ENCODE results near the gene ZNF555. TPM values are rescaled to one million over a fixed set of nuclear protein-coding genes. Genes with fewer than 3 reads are reported as not detected.

ZNF555 gene
- total and polyA plus RNA-seq, 9 of the 15 experiments (the other 6 are each of a cell fraction or from before 2014, with no cell fraction given), result 2.0 to 6.7 (median 5.4) TPM

GRCh38 chr19:2815923-2816322 is 25.4 kb upstream of the ZNF555 start:
- in situ Hi-C loops (cut with MboI), result no loop called here
- DNase-seq (ENCODE audit: extremely low read depth in 1 of 4, low spot score in 3 of 4) (no peak), ATAC-seq (no peak), FAIRE-seq (no peak)
- H3K9ac ChIP-seq (ENCODE audit: insufficient read depth in 1 of 2, low read depth in 2 of 2, low read length in 2 of 2), result no peak overlapping the region
- 0 out of 2 replicates have a peak, but pooled peaks cover 1% of the 10 kb centered on the region for H3K9me3 ChIP-seq (replicated peaks; ENCODE audit: control insufficient read depth, insufficient read depth, low read depth, low read length)
- no peak overlapping the region for H3K27ac ChIP-seq (ENCODE audit: extremely low read depth, low read depth, low read length)
- intact Hi-C loops (cut with micrococcal nuclease), result no loop called here
- no peak overlapping the region for H2AFZ ChIP-seq (ENCODE audit: low read depth, low read length)
- H3K79me2 ChIP-seq (ENCODE audit: control insufficient read depth, insufficient read depth, low read length), result peaks cover 7% of the 10 kb centered on the region
- ChIA-PET CTCF (ENCODE audit: low intra/inter-chr PET ratio) (no interaction called here), POLR2A (no interaction called here)
- no peak for TF ChIP-seq STAT5B (CRISPR knock-in tag; IDR thresholded peaks at IDR 0.05)
- no peak for TF ChIP-seq TRIM24 (IDR thresholded peaks at IDR 0.05)
- TF ChIP-seq JUND (IDR thresholded peaks at IDR 0.05; ENCODE audit: borderline replicate concordance, low read depth, low read length), result no peak
- no peak for TF ChIP-seq JUND (tag; IDR thresholded peaks at IDR 0.05; ENCODE audit: borderline replicate concordance, low read depth, low read length)
- no peak for TF ChIP-seq EP300 (IDR thresholded peaks at IDR 0.05; ENCODE audit: low read length)
- TF ChIP-seq TRIM28 (IDR thresholded peaks at IDR 0.05), result no peak
- no peak for TF ChIP-seq CHCHD3 (CRISPR knock-in tag; IDR thresholded peaks at IDR 0.05)
- TF ChIP-seq MLX (CRISPR knock-in tag; conservative IDR thresholded peaks at IDR 0.05), result no peak
- no peak for TF ChIP-seq CEBPZ (IDR thresholded peaks at IDR 0.05; ENCODE audit: borderline replicate concordance, low read depth, low read length)
- WGBS (ENCODE audit: insufficient coverage, low coverage, missing lambda C conversion rate), result 84% methylated on average over 13 of the region's 15 CpGs
- H3K36me3 ChIP-seq (ENCODE audit: control insufficient read depth, insufficient read depth, low read length), result peaks cover 35% of the 10 kb centered on the region; the same call in 2 of the 3 replicates
- H3K4me3 ChIP-seq, result no peak overlapping the region
- H3K27me3 ChIP-seq (ENCODE audit: control insufficient read depth in 2 of 2, insufficient read depth in 2 of 2, low read length in 2 of 2), result no peaks in the 10 kb centered on the region
- H3K4me2 ChIP-seq (ENCODE audit: insufficient read depth, low read length), result no peak overlapping the region
- no peaks in the 10 kb centered on the region for H4K20me1 ChIP-seq (replicated peaks; ENCODE audit: control insufficient read depth, insufficient read depth, low read length)
- H3K4me1 ChIP-seq (replicated peaks in 1 of 2; ENCODE audit: control insufficient read depth in 2 of 2, insufficient read depth in 2 of 2, low read length in 2 of 2), result peaks cover 0 to 36% of the 10 kb centered on the region in 2 experiments; a peak in 3 of 5 replicates
- BruUV-seq (replicated peaks), result no TSS peak
- H3K9me1 ChIP-seq (ENCODE audit: control insufficient read depth, insufficient read depth, low read length), result no peaks in the 10 kb centered on the region

Measured in K562 (cell line).